Osteoblast (primary cell): ENCODE data around the gene NUP98. TPM values are rescaled to one million over a fixed set of nuclear protein-coding genes. Genes with fewer than 3 reads are reported as not detected.

Experiments used
- DNase-seq: peaks from one replicate; pipeline ENCODE4 v3.0.0; 2011; ENCODE audit warnings: low spot score, mixed read lengths; ENCODE audit not compliant: insufficient read length; ENCODE audit errors: missing footprints
- H2AFZ ChIP-seq: 2 replicates; pipeline ENCODE4 v1.6.0; 2011; ENCODE audit warnings: mild to moderate bottlenecking, low read length
- H3K27ac ChIP-seq: 2 replicates; pipeline ENCODE4 v1.5.1; 2011; ENCODE audit warnings: mild to moderate bottlenecking, low read depth, low read length, moderate library complexity
- H3K27me3 ChIP-seq: 2 replicates; pipeline ENCODE4 v1.6.0; 2012; ENCODE audit warnings: mild to moderate bottlenecking, control low read depth, inconsistent platforms, low read length, moderate library complexity; ENCODE audit not compliant: insufficient read depth
- H3K36me3 ChIP-seq: 2 replicates; pipeline ENCODE4 v1.5.1; 2011; ENCODE audit warnings: mild to moderate bottlenecking, low read length, control low read depth, moderate library complexity; ENCODE audit not compliant: insufficient read depth
- H3K4me1 ChIP-seq: 2 replicates; pipeline ENCODE4 v1.5.1; 2011; ENCODE audit warnings: mild to moderate bottlenecking, low read length, control low read depth, moderate library complexity; ENCODE audit not compliant: insufficient read depth
- H3K4me2 ChIP-seq: 2 replicates; pipeline ENCODE4 v1.6.0; 2011; ENCODE audit warnings: mild to moderate bottlenecking, low read length; ENCODE audit not compliant: insufficient read depth
- H3K4me3 ChIP-seq: fragments of 200-600 bp; sonication (generic); 3 replicates; pipeline ENCODE4 v1.5.1; 2012; ENCODE audit warnings: mild to moderate bottlenecking, low read length, inconsistent platforms; ENCODE audit not compliant: insufficient read depth
- H3K79me2 ChIP-seq: 2 replicates; pipeline ENCODE4 v1.6.0; 2012; ENCODE audit warnings: mild to moderate bottlenecking, low read length, control low read depth, inconsistent platforms; ENCODE audit not compliant: insufficient read depth
- H3K9me3 ChIP-seq: 2 replicates; pipeline ENCODE4 v1.5.1; 2011; ENCODE audit warnings: low read depth, low read length, control low read depth
- H4K20me1 ChIP-seq: 2 replicates; pipeline ENCODE4 v1.6.0; 2012; ENCODE audit warnings: mild to moderate bottlenecking, low read length, control low read depth; ENCODE audit not compliant: insufficient read depth
- total RNA-seq: library from RNA; depleted of rRNA; stranded (reverse); fragments of >200 nt; gene quantifications from 2 replicates; pipeline ENCODE4 v1.2.3, GENCODE V29; 2012
- TF ChIP-seq, protein P1 (sequence below): IDR thresholded peaks from 2 replicates; pipeline ENCODE4 v1.5.1; 2011; ENCODE audit warnings: mild to moderate bottlenecking, low read depth, low read length, moderate library complexity; ENCODE audit errors: extremely low read depth

NUP98 gene
- total RNA-seq, 1 donor, result 114 TPM

DNA sequence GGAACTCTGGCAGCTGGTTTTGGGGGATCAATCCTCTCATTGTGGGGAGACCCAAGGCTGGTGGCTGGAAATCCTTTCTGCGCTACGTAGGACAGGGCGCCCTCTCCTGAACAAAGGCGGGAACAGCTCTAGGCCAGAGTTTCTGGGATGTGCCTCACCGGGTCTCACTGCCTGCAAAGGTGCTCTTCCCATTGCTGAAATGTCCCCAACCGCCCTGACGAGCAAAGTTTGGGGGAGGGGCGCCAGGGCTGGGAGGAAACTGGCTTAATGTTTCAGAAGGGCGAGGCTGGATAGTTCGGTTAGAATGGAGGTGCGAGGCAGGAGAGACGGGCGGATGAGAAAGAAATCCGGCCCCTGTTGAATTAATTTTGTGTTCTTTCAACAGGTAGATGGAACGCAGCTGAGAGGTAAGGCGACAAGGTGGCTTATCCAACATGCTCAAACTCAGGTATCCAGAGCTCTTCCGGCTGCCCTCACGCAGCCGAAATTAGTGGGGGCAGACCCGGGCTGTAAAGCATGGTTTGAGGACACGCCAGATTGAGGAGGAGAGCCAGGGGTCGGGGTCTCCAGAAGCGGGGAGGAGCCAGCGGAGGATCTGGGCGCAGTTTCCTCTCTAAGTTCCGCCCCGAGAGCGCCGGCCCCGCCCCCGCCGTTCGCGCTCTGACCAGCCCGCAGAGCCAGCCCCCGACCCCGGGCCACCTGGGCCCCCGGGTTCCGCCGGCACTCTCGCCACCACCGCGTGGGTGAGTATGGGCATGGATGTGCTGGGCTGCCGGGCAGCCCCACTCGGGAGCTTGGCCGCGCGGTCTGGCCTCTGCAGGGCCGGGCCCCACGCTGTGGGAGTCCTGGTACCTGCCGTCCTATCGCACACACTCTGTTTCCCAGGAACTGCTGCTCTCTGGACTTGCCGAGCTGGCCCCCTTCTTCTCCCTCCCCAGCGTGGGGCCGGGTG lies 10.8 kb upstream of the NUP98 start, which contains the start of gene PGAP2:
Gene PGAP2, plus strand, starts transcription at position 652 of the 952 bp plus-strand sequence. CDS start 2,700 bp downstream, outside the sequence.
- peak within 1 kb of the TSS; percentile 99 for H2AFZ ChIP-seq
- H3K4me1 ChIP-seq, result peaks cover 16% of the 10 kb centered on the region
- H4K20me1 ChIP-seq, result no peaks in the 10 kb centered on the region
- no peaks in the 10 kb centered on the region for H3K79me2 ChIP-seq
- TF ChIP-seq, protein P1, sequence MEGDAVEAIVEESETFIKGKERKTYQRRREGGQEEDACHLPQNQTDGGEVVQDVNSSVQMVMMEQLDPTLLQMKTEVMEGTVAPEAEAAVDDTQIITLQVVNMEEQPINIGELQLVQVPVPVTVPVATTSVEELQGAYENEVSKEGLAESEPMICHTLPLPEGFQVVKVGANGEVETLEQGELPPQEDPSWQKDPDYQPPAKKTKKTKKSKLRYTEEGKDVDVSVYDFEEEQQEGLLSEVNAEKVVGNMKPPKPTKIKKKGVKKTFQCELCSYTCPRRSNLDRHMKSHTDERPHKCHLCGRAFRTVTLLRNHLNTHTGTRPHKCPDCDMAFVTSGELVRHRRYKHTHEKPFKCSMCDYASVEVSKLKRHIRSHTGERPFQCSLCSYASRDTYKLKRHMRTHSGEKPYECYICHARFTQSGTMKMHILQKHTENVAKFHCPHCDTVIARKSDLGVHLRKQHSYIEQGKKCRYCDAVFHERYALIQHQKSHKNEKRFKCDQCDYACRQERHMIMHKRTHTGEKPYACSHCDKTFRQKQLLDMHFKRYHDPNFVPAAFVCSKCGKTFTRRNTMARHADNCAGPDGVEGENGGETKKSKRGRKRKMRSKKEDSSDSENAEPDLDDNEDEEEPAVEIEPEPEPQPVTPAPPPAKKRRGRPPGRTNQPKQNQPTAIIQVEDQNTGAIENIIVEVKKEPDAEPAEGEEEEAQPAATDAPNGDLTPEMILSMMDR, result peak; percentile 82
- DNase-seq, result peak; percentile 95
- peak within 1 kb of the TSS; percentile 93 for H3K4me3 ChIP-seq
- peak within 1 kb of the TSS; percentile 48 for H3K27ac ChIP-seq
- H3K9me3 ChIP-seq, result no peaks in the 10 kb centered on the region
- H3K27me3 ChIP-seq, result no peaks in the 10 kb centered on the region
- peak within 1 kb of the TSS; percentile 100 for H3K4me2 ChIP-seq
- no peaks in the 10 kb centered on the region for H3K36me3 ChIP-seq

DNA sequence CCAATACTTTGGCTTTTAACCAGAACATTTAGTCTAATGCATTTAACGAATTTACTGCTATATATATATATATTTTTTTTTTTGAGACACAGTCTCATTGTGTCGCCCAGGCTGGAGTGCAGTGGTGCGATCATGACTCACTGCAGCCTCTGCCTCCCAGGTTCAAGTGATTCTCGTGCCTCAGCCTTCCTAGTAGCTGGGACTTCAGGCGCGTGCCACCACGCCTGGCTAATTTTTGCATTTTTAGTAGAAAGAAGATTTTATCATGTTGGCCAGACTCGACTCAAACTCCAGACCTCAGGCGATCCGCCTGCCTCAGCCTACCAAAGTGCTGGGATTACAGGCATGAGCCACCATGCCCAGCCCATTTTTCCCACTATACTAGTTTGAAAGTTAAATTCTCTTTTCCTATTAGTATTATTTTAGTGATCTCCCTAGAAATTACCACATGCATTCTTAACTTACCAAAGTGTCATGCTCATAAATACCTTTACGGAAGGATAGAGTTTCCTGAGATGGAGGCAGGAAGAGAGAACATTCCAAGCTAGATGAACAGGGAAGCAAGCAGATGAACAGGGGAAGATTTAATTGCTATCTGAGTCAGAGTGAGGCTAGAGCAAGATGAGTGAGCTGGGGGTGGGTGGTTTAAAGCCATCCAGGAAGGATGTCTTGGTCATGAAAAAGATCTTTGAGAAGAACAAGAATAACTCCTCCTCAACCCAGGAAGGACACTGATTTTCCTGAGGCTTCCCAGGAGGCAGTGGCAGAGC lies 6.6 kb upstream of the NUP98 start:
- Histone ChIP-seq H3K36me3 (no peaks in the 10 kb centered on the region), H3K27me3 (no peaks in the 10 kb centered on the region), H3K4me3 (no peak overlapping the region), H3K27ac (no peak overlapping the region), H3K4me2 (peak overlapping the region; percentile 1), H3K4me1 (peaks cover 15% of the 10 kb centered on the region), H4K20me1 (no peaks in the 10 kb centered on the region), H2AFZ (peak overlapping the region; percentile 13), H3K9me3 (no peaks in the 10 kb centered on the region), H3K79me2 (no peaks in the 10 kb centered on the region)
- DNase-seq, result peak; percentile 97
- TF ChIP-seq, protein P1, result no peak

DNA sequence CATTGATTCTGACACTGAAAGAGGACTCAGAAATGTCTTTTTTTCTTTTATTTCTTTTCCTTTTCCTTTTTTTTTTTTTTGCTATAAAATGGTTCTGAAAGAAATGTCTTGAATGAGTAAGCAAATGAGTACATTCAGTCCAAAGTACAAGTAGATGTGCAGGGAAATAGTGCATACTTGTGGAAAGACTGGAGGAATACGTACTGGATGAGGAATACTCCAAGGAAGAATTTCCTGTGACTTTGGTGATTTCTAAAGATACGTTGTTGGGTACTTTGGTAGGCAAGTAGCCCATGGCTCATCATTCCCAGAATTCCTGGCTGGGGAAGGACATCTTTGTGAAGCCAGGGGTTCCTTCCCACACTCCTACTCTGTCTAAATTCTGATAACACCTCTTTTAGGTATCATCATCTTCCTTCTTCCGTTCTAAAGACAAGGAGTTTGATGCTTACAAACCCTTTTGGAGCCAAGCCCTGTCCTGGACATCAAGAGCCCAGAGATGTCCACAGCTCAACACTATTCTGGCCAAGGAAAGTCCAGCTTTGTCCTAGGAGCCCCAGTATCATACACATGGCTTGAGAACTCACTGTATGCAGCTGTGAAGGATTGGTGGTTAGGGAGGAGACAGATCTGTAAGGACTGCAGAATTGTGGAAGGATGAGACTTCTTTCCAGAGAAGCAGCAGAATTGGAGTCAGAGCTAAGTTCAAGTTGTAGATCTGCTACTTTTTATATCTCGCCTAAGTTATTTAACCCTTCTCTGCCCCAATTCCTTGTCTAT lies 4.8 kb upstream of the NUP98 start:
- peaks cover 12% of the 10 kb centered on the region for H3K4me1 ChIP-seq
- H3K4me2 ChIP-seq, result peak overlapping the region; percentile 22
- H3K9me3 ChIP-seq, result no peaks in the 10 kb centered on the region
- peak overlapping the region; percentile 61 for H3K27ac ChIP-seq
- H2AFZ ChIP-seq, result peak overlapping the region; percentile 40
- H3K79me2 ChIP-seq, result peaks cover 4% of the 10 kb centered on the region
- TF ChIP-seq, protein P1, result no peak
- no peak overlapping the region for H3K4me3 ChIP-seq
- H3K36me3 ChIP-seq, result no peaks in the 10 kb centered on the region
- DNase-seq, result peak; percentile 96
- H4K20me1 ChIP-seq, result no peaks in the 10 kb centered on the region
- H3K27me3 ChIP-seq, result no peaks in the 10 kb centered on the region
